ENCODE results near the gene RFTN2. TPM values are rescaled to one million over a fixed set of nuclear protein-coding genes. Genes with fewer than 3 reads are reported as not detected.
"Not testable (repeated sequence)": the region's sequence is repeated elsewhere in the genome, so short reads cannot be mapped to it uniquely, and the experiment has no call there.

The RFTN2 gene
- total RNA-seq, 2 experiments from 2014 or later = not detected

DNA sequence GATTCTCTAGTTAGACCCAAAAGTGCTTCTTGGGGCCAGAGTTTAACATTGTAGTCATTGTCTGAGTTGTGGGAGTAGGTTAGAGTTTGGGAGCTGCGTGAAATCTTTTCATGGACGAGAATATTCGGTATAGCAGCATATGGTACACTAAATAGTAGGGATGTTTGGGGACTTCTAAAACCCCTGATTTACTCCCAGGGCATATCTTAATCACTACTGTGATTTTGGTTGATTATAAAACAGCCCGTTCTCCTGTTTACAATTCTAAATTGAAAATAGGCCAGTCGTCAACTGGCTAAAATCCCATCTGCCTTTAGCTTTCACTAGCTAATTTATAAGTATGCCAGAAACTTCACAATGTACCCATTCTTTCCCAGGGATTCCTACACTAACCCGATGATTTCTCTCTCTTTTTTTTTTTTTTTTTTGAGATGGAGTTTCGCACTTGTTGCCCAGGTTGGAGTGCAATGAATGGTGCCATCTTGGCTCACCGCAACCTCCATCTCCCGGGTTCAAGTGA, 115.2 kb downstream of the RFTN2 start:
- POLR2A ChIA-PET = no interaction called here

DNA sequence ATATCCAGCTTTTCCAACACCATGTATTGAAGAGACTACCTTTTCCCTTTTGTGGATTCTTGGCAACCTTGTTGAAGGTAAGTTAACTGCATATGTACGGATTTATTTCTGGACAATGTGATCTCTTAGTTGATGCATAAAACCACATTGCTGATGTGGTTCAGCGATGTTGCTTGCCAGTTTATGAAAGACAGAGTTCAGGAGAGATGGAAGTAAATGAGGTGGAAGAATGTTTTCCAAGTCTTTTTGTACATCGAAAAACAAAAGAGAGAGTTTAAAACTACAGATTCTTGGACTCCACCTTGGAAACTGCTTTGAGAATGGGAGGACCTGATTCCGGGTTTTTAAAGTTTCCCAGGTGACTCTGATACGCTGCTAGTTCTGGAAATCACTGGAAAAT, 115.7 kb downstream of the RFTN2 start:
- ChIA-PET CTCF (no interaction called here), POLR2A (no interaction called here)

More for the DNA sequence above, 115.2 kb downstream of the RFTN2 start:
- CTCF ChIA-PET = no interaction called here

DNA sequence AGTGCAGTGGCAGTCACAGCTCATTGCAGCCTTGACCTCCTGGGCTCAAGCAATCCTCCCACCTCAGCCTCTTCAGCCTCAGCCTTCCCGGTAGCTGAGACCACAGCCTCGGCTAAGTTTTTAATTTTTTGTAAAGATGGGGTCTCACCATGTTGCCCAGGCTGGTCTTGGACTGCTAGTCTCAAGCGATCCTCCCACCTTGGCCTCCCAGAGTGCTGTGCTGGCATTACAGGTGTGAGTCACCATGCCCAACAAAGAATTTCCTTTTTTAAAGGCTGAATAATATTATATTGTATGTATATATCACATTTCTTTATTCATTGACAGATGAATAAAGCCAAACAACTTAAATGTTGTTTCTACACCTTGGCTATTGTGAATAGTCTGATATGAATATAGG, 117.0 kb downstream of the RFTN2 start:
- ChIA-PET POLR2A (no interaction called here), CTCF (interaction anchor here (0.6 kb wide), 1 partner anchor 188 kb away, joined by 3 read pairs; no protein-coding TSS in a partner anchor)

DNA sequence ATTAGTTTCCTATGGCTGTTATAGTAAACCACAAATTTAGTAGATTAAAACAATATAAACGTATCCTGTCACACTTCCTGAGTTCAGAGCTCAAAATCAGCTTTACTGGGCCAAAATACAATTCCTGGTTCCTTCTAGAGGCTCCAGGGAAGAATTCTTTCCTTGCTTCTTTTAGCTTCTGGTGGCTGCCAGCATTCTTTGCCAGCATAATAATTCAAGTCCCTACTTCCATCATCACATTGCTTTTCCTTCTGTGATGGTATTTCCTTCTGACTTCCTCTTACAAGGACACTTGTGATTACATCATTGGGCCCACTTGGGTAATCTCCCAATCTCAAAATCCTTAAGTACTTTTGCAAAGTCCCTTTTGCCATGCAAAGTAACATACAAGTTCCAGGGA, 118.9 kb downstream of the RFTN2 start:
- ChIA-PET CTCF (no interaction called here), POLR2A (no interaction called here)

DNA sequence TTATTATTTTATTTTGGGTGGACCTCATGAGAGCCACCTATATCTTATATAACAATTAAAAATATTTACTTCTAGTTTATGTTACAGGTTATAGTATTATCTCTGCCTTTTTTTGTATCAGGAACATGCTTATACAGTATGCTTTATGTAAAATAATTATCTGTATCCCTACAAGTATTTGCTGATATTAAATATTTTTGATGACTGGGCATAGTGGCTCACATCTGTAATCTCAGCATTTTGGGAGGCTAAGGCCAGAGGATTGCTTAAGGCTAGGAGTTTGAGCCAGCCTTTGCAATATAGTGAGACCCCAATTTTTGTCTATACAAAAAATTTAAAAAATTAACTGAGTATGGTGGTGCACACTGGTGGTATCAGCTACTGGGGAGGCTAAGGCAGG, 119.9 kb downstream of the RFTN2 start:
- ChIA-PET POLR2A (no interaction called here), CTCF (no interaction called here)

DNA sequence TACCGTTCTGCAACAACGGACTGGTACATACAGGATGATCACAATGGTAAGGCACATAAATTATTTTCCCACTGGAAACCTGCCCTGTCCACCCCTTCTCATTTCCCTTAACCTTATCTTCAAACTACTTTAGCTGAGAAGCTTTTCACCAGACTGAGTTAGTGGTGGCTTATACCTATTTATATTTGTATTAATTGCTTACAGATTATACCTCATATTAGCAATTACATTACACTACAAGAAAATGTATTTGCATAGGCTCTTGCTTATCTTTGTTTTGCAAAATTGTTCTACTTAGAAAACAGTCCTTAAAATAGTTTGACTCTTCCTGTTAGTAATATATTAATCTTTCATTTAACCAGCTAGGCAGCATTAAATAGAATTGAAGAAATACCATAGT, 124.1 kb downstream of the RFTN2 start:
- POLR2A ChIA-PET, CTCF ChIA-PET: not testable (repeated sequence)

DNA sequence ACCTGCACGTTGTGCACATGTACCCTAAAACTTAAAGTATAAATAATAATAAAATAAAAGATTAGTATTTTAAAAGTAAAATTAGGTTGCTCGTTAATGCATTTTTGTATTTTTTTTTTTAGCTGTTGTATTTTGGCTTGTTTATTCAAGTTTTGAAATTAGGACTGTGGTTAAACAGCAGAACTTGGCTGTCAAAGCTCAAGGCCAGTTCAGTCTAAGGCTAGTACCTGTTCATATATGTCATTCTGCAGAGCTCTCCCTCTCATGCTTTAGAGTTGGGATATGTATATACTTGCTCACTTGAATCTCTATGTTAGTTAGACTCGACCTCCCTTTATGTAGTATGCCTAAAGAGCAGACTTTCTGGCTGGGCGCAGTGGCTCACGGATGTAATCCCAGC, 126.8 kb downstream of the RFTN2 start:
- ChIA-PET CTCF (no interaction called here), POLR2A (no interaction called here)

DNA sequence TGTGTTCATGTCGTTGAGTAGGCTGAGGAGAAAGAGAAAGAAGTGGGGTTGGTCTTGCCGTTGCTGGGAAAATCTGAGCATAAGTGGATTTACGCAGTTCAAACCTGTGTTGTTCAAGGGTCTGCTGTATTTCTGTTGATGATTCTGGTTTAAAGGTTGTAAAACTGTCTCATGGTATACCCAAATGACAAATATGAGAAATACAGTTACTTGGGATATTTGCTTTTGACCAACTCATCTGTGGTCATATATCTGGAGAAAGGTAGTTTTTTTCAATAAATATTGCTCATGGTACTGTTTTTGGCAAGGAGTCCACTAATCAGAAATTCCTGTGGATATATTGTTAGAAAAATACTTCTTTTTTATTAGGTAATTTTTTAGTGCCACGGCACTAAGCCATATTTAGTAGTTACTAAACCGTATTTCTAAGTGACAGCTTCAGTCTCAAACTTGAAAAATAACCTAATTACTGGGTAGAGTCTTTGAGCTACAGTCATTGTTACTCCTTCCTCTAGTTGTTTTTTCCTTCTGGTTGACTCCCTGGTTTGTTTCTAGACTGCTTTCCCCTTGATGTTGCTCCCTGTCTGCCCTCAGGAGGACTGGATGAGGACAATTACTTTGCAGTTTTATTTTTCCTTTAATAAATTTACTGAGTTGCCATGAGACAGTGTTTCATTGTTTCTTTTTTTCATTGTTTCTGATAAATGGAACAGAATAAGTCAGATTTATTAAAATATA, 128.1 kb downstream of the RFTN2 start:
- POLR2A ChIA-PET = no interaction called here
- CTCF ChIA-PET = no interaction called here

DNA sequence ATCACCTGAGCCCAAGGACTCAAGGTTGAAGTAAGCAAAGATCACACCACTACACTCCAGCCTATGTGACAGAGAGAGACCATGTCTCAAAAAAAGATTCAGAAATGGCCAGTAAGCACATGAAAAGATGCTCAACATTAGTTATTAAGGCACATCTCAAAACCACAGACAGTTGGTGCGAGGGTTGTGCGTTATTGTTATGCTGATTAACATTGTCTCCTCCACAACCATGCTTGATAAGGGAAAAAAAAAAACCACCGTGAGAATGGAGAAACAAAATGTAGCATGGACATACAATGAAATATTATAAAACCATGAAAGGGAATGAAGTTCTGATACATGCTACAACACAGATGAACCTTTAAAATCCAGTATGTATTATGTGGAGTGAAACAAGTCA, 132.2 kb downstream of the RFTN2 start:
- CTCF ChIA-PET = no interaction called here
- POLR2A ChIA-PET = no interaction called here

DNA sequence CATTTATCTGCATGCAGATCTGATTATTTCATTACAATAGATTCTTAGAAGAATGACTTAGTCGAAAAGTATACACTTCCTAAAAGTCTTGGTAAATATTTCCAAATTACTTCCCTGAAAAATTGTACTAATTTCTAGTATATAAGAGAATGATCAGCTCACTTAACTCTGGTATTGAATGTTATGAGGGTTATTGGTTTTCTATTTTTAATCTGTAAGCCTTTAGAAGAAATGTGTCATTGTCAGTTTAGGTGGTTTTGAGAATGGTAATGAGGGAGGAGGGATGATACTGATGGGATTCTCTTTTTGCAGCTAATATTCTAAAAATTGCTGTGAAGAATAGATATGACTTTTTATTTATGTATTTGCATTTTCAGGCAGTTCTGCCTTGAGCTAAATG, 135.7 kb downstream of the RFTN2 start:
- POLR2A ChIA-PET = interaction anchor here (0.6 kb wide), 1 partner anchor 47 kb away, joined by 4 read pairs; no protein-coding TSS in a partner anchor

DNA sequence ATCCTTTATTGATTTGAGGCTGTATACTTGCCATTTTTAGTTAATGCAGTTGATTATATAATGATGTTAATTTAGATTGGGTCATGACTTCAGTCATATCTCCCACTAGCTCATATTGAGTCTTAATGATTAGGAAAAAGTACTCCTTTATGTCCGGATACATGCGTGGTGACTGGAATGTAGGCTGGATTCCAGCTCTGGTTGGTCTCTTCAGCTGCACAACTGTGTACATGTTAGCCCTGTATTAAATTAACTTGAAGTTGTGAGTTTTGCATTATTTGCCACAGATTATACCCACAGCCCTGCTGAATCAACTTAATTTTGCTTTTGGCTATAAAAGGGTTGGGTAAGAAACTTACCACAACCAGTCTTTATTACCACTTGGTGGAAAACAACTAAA, 137.0 kb downstream of the RFTN2 start:
- POLR2A ChIA-PET = no interaction called here
- CTCF ChIA-PET = no interaction called here

More for the DNA sequence above, 135.7 kb downstream of the RFTN2 start:
- CTCF ChIA-PET = no interaction called here

Other genes starting within 250 kb of the RFTN2 start
- 100 to 1,000 TPM; 218 to 223 TPM for gene SF3B1, start 240.6 kb downstream of the RFTN2 start, total RNA-seq
- 10 to 100 TPM; 19.2 to 20.1 TPM for gene COQ10B, start 222.0 kb downstream of the RFTN2 start, total RNA-seq
- gene HSPD1, start 175.7 kb downstream of the RFTN2 start, total RNA-seq = 1,000 to 10,000 TPM; 1,206 to 1,225 TPM
- 100 to 1,000 TPM; 479 to 516 TPM for gene HSPE1, start 175.2 kb downstream of the RFTN2 start, total RNA-seq
- 10 to 100 TPM; 23.4 to 23.6 TPM for gene MOB4, start 159.5 kb downstream of the RFTN2 start, total RNA-seq
- gene MARS2, start 29.8 kb upstream of the RFTN2 start, total RNA-seq = 10 to 100 TPM; 25.2 to 27.1 TPM
- gene BOLL, start 109.7 kb upstream of the RFTN2 start, total RNA-seq = not detected
- gene PLCL1, start 129.0 kb upstream of the RFTN2 start, total RNA-seq = under 1 TPM; 0.17 to 0.23 TPM